ENCODE results near the gene ABCD2. TPM values are rescaled to one million over a fixed set of nuclear protein-coding genes. Genes with fewer than 3 reads are reported as not detected.

Gene ABCD2
- total and polyA plus RNA-seq, 2 donors (not counting 1 experiment from before 2014, with no cell fraction given) = 0.14 to 0.33 TPM

- no peak overlapping the region for H3K4me3 ChIP-seq (replicated peaks in 1 of 4; ENCODE audit: control extremely low read depth in 1 of 4, insufficient read depth in 1 of 4, low read depth in 3 of 4, low read length in 4 of 4)
- TF ChIP-seq, protein P1, sequence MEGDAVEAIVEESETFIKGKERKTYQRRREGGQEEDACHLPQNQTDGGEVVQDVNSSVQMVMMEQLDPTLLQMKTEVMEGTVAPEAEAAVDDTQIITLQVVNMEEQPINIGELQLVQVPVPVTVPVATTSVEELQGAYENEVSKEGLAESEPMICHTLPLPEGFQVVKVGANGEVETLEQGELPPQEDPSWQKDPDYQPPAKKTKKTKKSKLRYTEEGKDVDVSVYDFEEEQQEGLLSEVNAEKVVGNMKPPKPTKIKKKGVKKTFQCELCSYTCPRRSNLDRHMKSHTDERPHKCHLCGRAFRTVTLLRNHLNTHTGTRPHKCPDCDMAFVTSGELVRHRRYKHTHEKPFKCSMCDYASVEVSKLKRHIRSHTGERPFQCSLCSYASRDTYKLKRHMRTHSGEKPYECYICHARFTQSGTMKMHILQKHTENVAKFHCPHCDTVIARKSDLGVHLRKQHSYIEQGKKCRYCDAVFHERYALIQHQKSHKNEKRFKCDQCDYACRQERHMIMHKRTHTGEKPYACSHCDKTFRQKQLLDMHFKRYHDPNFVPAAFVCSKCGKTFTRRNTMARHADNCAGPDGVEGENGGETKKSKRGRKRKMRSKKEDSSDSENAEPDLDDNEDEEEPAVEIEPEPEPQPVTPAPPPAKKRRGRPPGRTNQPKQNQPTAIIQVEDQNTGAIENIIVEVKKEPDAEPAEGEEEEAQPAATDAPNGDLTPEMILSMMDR (conservative IDR thresholded peaks at IDR 0.05 in 1 of 2, IDR thresholded peaks at IDR 0.05 in 1 of 2; ENCODE audit: low read depth in 1 of 2, low read length in 2 of 2) = no peak
- no peak for TF ChIP-seq EZH2 (IDR thresholded peaks at IDR 0.05; ENCODE audit: low read length, missing control alignments)
- H2AFZ ChIP-seq (ENCODE audit: low read length) = no peak overlapping the region
- H3K4me1 ChIP-seq (ENCODE audit: control insufficient read depth, extremely low read depth, insufficient read depth, low read length) = no peaks in the 10 kb centered on the region
- no peaks in the 10 kb centered on the region for H3K36me3 ChIP-seq (ENCODE audit: control insufficient read depth, insufficient read depth, low read length)
- H3K79me2 ChIP-seq (ENCODE audit: control insufficient read depth, insufficient read depth, low read length) = no peaks in the 10 kb centered on the region
- peak in 1 of 2 donors; percentile 9 for DNase-seq (ENCODE audit: low read depth in 2 of 2)
- no peak overlapping the region for H3K4me2 ChIP-seq (ENCODE audit: extremely low read depth, insufficient read depth, low read length)
- H3K9me3 ChIP-seq (ENCODE audit: control insufficient read depth, insufficient read depth, low read depth, low read length) = no peaks in the 10 kb centered on the region
- H4K20me1 ChIP-seq (ENCODE audit: control insufficient read depth, extremely low read depth, insufficient read depth, low read length) = no peaks in the 10 kb centered on the region
- H3K27ac ChIP-seq (ENCODE audit: insufficient read depth, low read length) = no peak overlapping the region
- no peak overlapping the region for H3K9ac ChIP-seq (ENCODE audit: insufficient read depth, low read length)
- H3K27me3 ChIP-seq (ENCODE audit: control insufficient read depth, insufficient read depth, low read length) = no peaks in the 10 kb centered on the region
Measured at GRCh38 chr12:39574785-39575497, 44.7 kb downstream of the ABCD2 start.

DNA sequence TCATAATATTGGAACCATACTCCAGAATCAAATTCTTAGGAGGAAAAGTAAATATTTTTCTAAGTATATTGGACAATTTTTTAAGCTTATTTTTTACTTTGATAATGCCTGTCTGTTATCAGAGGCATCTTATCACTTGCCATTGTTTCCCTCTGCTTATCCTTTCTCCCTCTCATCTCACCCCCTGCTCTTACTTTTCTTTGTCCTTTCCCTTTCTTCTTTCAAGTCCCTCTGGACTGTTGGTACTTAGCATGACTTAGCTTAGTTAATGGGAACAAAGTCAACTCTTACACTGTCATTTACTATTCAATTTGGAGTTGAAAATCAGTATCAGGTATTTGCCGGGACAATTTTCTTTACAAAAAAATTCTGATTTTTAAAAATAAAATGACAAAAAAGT is 45.2 kb downstream of the ABCD2 start:
- no peaks in the 10 kb centered on the region for H3K36me3 ChIP-seq (ENCODE audit: control insufficient read depth, insufficient read depth, low read length)
- TF ChIP-seq, protein P1 (conservative IDR thresholded peaks at IDR 0.05 in 1 of 2, IDR thresholded peaks at IDR 0.05 in 1 of 2; ENCODE audit: low read depth in 1 of 2, low read length in 2 of 2) = no peak
- TF ChIP-seq EZH2 (IDR thresholded peaks at IDR 0.05; ENCODE audit: low read length, missing control alignments) = no peak
- H3K4me3 ChIP-seq (replicated peaks in 1 of 4; ENCODE audit: control extremely low read depth in 1 of 4, insufficient read depth in 1 of 4, low read depth in 3 of 4, low read length in 4 of 4) = no peak overlapping the region
- H3K4me2 ChIP-seq (ENCODE audit: extremely low read depth, insufficient read depth, low read length) = no peak overlapping the region
- H3K79me2 ChIP-seq (ENCODE audit: control insufficient read depth, insufficient read depth, low read length) = no peaks in the 10 kb centered on the region
- H2AFZ ChIP-seq (ENCODE audit: low read length) = no peak overlapping the region
- H3K4me1 ChIP-seq (ENCODE audit: control insufficient read depth, extremely low read depth, insufficient read depth, low read length) = no peaks in the 10 kb centered on the region
- H3K9me3 ChIP-seq (ENCODE audit: control insufficient read depth, insufficient read depth, low read depth, low read length) = no peaks in the 10 kb centered on the region
- no peak overlapping the region for H3K9ac ChIP-seq (ENCODE audit: insufficient read depth, low read length)
- no peak for DNase-seq (ENCODE audit: low read depth in 2 of 2)
- no peaks in the 10 kb centered on the region for H4K20me1 ChIP-seq (ENCODE audit: control insufficient read depth, extremely low read depth, insufficient read depth, low read length)
- H3K27ac ChIP-seq (ENCODE audit: insufficient read depth, low read length) = no peak overlapping the region
- no peaks in the 10 kb centered on the region for H3K27me3 ChIP-seq (ENCODE audit: control insufficient read depth, insufficient read depth, low read length)

DNA sequence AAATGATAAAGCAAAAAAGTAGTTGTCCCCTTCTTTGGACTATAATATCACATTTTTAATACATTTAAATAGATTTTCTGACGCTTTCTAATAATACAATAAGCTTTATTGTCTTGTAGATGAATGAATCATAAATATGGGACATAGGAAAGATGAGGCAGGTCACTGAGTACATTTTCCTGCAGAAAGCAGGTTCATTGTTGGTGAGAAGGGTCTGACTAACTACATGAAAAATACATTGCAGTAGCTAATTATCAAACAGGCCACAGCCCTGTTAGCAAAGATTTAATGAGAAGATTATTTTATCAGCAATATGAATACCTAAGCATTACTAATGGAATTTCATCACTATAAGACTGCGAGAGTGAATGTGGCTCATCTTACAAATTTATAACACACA is 45.6 kb downstream of the ABCD2 start:
- Histone ChIP-seq H3K36me3 (ENCODE audit: control insufficient read depth, insufficient read depth, low read length) (no peaks in the 10 kb centered on the region), H2AFZ (ENCODE audit: low read length) (no peak overlapping the region)

More for the DNA sequence above, 45.6 kb downstream of the ABCD2 start:
- Histone ChIP-seq H3K27me3 (ENCODE audit: control insufficient read depth, insufficient read depth, low read length) (no peaks in the 10 kb centered on the region), H3K9ac (ENCODE audit: insufficient read depth, low read length) (no peak overlapping the region), H3K4me3 (replicated peaks in 1 of 4; ENCODE audit: control extremely low read depth in 1 of 4, insufficient read depth in 1 of 4, low read depth in 3 of 4, low read length in 4 of 4) (no peak overlapping the region), H3K4me1 (ENCODE audit: control insufficient read depth, extremely low read depth, insufficient read depth, low read length) (no peaks in the 10 kb centered on the region), H3K27ac (ENCODE audit: insufficient read depth, low read length) (no peak overlapping the region), H3K79me2 (ENCODE audit: control insufficient read depth, insufficient read depth, low read length) (no peaks in the 10 kb centered on the region), H3K4me2 (ENCODE audit: extremely low read depth, insufficient read depth, low read length) (no peak overlapping the region), H3K9me3 (ENCODE audit: control insufficient read depth, insufficient read depth, low read depth, low read length) (no peaks in the 10 kb centered on the region), H4K20me1 (ENCODE audit: control insufficient read depth, extremely low read depth, insufficient read depth, low read length) (no peaks in the 10 kb centered on the region)
- no peak for TF ChIP-seq EZH2 (IDR thresholded peaks at IDR 0.05; ENCODE audit: low read length, missing control alignments)
- TF ChIP-seq, protein P1 (conservative IDR thresholded peaks at IDR 0.05 in 1 of 2, IDR thresholded peaks at IDR 0.05 in 1 of 2; ENCODE audit: low read depth in 1 of 2, low read length in 2 of 2) = no peak
- DNase-seq (ENCODE audit: low read depth in 2 of 2) = no peak

Measured in fibroblast of lung (primary cell).